Right renal pelvis (tissue), 4 donors: ENCODE measurements around the gene APOBEC3A. TPM values are rescaled to one million over a fixed set of nuclear protein-coding genes. Genes with fewer than 3 reads are reported as not detected.

Experiments
- DNase-seq, 4 donors: peaks; one replicate each; pipeline ENCODE4 v3.0.0-alpha.2; 2013; ENCODE audit warnings: low read depth in 4 of 4, low spot score in 3 of 4, missing footprints in 1 of 4
- polyA plus RNA-seq, 4 donors: library from polyadenylated mRNA; unstranded; fragments of 120-200 nt; gene quantifications; one replicate each; pipeline ENCODE4 v1.2.1, GENCODE V29; 2013; ENCODE audit not compliant: insufficient read length in 4 of 4

The APOBEC3A gene
- not detected for polyA plus RNA-seq

- DNase-seq, result no peak
Observed at GRCh38 chr22:38957046-38957770, at the start of gene APOBEC3A. Gene APOBEC3A (plus strand): TSS chr22:38957609. CDS start chr22:38957692, 83 bp downstream.

GRCh38 chr22:38907767-38908166, 49.6 kb upstream of the APOBEC3A start:
- DNase-seq, result no peak

DNA sequence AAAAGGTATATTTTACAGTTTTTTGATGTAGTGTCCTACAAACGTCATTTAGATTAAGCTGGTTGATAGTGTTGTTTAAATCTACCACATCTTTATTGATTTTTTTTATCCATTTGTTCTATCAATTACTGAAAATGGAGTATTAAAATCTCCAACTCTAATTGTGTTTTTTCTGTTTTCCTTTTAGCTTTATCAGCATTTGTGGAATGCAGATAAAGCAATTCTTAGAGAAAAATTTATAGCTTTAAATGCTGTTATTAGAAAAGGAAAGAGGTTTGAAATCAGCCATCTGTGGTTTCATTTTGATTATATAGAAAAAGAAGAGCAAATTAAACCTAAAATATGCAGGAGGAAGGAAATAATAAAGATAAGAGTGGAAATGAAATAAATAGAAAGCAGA, 46.0 kb upstream of the APOBEC3A start:
- no peak for DNase-seq

GRCh38 chr22:38919631-38920190, 37.7 kb upstream of the APOBEC3A start:
- no peak for DNase-seq

- no peak for DNase-seq
Observed at GRCh38 chr22:38921120-38921519, 36.3 kb upstream of the APOBEC3A start.

DNA sequence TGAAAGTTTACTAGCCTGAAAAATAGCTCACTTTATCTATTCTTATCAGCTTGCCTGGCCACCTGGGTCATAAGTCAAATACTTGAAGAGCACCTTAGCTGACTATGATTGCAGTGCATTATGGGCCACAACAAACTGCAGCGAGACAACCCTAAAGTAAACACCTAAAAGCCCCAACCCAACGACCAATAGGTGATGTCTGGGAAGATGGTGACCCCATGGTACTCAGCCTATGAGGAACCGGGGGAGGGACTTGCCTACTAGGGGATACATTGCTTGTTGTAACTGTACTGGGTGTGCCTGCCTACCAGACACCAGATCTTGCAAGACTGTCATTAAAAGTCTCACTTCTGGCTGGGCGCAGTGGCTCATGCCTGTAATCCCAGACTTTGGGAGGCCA, 35.6 kb upstream of the APOBEC3A start:
- no peak for DNase-seq

DNA sequence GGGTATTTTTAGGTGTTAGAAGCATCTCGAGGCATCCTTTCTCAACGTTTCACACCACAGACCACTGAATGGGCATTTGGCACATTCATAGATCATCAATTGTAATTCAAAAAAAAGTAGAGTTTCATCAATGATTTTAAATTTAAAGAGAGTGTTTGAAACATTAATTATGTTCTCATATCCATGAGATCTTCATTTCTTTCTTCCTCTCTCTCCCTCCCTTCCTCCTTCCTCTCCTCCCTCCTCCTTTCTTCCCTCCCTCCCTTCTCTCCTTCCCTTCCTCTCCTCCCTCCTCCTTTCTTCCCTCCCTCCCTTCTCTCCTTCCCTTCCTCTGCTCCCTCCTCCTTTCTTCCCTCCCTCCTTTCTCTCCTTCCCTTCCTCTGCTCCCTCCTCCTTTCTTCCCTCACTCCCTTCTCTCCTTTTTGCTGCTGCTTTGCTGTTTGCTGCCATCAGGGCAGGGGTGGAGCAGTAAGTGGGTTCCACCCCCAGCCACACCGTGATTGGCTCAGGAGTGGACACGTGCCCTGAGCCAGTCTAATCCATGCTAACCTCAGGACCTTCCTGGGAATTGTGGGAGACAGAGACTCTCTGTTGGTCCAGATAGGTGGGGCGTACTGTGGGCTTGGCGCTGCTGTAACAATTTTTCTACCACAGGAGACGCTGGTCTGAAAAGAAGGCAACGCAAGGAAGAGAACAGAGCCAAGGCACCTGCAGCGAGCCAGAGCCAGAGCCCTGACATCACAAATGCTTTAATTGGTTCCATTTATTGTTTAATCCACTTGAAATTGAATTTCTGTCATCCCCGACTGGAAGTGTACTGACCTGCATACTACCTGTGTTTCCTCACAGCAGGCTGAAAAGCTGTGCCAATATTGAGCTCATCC, 33.7 kb upstream of the APOBEC3A start:
- DNase-seq, result no peak

- DNase-seq, result peak in 2 of 4 donors; percentile 40 to 65
Observed at GRCh38 chr22:38924347-38924952, 33.0 kb upstream of the APOBEC3A start.

- DNase-seq, result no peak
Observed at GRCh38 chr22:38925571-38926041, 31.8 kb upstream of the APOBEC3A start.

GRCh38 chr22:38927033-38927781, 30.2 kb upstream of the APOBEC3A start:
- DNase-seq, result peak in 1 of 4 donors; percentile 47

GRCh38 chr22:38930512-38930911, 26.9 kb upstream of the APOBEC3A start:
- DNase-seq, result no peak

- no peak for DNase-seq
Observed at GRCh38 chr22:38935023-38935422, 22.4 kb upstream of the APOBEC3A start.

GRCh38 chr22:38935616-38936015, 21.8 kb upstream of the APOBEC3A start:
- DNase-seq, result no peak

- DNase-seq, result no peak
Observed at GRCh38 chr22:38936562-38936961, 20.8 kb upstream of the APOBEC3A start.

GRCh38 chr22:38937036-38937435, 20.4 kb upstream of the APOBEC3A start:
- DNase-seq, result no peak

DNA sequence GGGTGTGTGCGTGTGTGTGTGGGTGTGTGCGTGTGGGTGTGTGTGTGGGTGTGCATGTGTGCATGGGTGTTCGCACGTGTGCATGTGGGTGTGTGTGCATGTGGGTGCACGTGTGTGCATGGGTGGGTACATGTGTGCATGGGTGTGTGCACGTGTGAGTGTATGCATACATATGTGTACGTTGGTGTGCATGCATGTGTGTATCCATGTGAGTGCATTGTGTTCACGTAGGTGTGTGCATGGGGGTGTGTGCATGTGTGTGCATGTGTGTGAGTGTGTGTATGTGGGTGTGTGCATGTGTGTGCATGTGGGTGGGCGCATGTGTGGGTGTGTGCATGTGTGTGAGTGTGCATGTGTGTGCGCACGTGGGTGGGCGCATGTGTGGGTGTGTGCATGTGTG, 19.9 kb upstream of the APOBEC3A start:
- no peak for DNase-seq

- no peak for DNase-seq
Observed at GRCh38 chr22:38938221-38938620, 19.2 kb upstream of the APOBEC3A start.

DNA sequence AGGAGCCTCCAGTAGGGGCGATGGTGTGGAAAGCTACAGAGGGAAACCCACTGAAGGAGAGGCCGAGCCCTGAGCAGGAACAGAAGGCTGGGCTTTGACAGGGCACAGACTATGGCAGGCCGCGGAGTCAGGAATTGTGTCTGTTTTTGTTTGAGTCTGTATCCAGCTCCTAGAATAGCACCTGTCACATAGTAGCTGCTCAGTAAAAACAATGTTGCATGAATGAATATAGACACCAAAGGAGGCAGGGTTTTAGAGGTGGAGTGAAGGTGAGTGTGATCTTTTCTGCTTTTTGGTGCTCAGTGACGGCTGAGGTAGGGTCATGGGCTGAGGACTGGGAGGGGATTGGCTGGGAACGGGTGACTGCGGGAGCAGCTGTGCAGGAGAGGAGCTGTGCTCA, 18.5 kb upstream of the APOBEC3A start:
- DNase-seq, result no peak

DNA sequence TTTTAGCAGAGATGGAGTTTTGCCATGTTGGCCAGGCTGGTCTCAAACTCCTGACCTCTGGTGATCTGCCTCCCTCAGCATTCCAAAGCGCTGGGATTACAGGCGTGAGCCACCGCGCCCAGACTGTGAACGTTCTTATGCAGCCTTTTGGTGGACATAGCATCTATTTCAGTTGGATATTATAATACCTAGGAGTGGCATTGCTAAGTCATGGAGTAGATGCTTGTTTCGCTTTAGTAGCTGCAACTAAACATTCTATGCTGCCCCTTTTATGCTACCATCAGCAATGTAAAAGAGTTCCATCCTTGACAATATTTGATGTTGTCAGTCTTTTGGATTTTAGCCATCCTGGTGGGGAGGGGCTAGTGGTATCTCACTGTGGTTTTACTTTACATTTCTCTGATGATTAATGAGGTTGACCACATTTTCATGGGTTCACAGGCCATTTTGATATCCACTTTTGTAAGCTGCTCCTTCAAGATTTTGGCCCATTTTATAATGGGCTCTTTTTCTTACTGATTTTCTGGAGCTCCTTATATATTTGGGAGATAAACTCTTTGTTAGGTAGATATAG, 16.5 kb upstream of the APOBEC3A start:
- DNase-seq, result no peak

DNA sequence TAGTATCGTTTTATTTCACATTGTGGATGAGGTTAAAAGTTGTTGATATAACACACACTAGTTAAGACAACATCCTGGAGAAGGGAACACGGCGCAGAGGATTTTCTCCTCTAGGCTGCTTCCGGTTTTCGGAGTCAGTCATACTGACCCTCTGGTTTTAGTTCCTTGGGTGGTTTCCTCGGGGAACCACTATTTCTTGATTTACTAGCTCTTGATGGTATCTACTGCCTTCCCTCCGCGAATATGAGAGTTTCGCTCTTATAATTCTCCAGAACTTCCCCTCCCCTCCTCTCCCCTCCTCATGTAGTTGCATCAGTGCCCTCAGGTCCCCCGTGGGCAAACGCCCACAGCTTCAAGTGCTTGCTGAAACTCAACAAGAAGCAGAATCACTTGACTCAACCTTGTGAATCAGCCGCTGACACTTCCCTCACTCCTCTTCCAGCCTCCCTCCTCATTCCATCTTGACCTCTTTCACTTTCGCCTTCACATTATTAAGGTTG, 15.9 kb upstream of the APOBEC3A start:
- DNase-seq, result no peak
